ENCODE measurements around the gene RUNX2. TPM values are rescaled to one million over a fixed set of nuclear protein-coding genes. Genes with fewer than 3 reads are reported as not detected.

The RUNX2 gene
- total and polyA plus RNA-seq, 8 donors, result 0.80 to 18.7 (median 2.7) TPM; not detected in 1

GRCh38 chr6:45568626-45569025 is 240.5 kb downstream of the RUNX2 start:
- 88 to 96% (median 92%) methylated on average over 5 of the region's 5 CpGs for WGBS, 5 donors
- no peaks in the 10 kb centered on the region for H3K4me1 ChIP-seq
- no peaks in the 10 kb centered on the region for H3K27me3 ChIP-seq
- H3K4me3 ChIP-seq, result no peak overlapping the region
- H3K27ac ChIP-seq, result no peak overlapping the region
- DNase-seq, result no peak
- no peaks in the 10 kb centered on the region for H3K9me3 ChIP-seq
- TF ChIP-seq CTCF (IDR thresholded peaks at IDR 0.05), result no peak
- no peak for TF ChIP-seq POLR2A (IDR thresholded peaks at IDR 0.05)
- no peak for TF ChIP-seq POLR2AphosphoS5 (IDR thresholded peaks at IDR 0.05)
- no peak for TF ChIP-seq EP300 (IDR thresholded peaks at IDR 0.05)
- intact Hi-C loops (cut with DNase I; ENCODE audit: low total_unique reads), result no loop called here
- H3K36me3 ChIP-seq, result no peaks in the 10 kb centered on the region

- Histone ChIP-seq H3K27me3 (no peaks in the 10 kb centered on the region), H3K9me3 (no peaks in the 10 kb centered on the region), H3K4me3 (no peak overlapping the region), H3K4me1 (no peaks in the 10 kb centered on the region), H3K27ac (no peak overlapping the region), H3K36me3 (no peaks in the 10 kb centered on the region)
- DNase-seq, result no peak
- WGBS, 5 donors, result 64 to 79% (median 71%) methylated on average over 6 of the region's 6 CpGs
- TF ChIP-seq POLR2AphosphoS5 (IDR thresholded peaks at IDR 0.05) (no peak), POLR2A (IDR thresholded peaks at IDR 0.05) (no peak), EP300 (IDR thresholded peaks at IDR 0.05) (no peak), CTCF (IDR thresholded peaks at IDR 0.05) (no peak)
- intact Hi-C loops (cut with DNase I; ENCODE audit: low total_unique reads), result no loop called here
Observed at GRCh38 chr6:45569210-45569945, 241.2 kb downstream of the RUNX2 start.

GRCh38 chr6:45571159-45571558 is 243.0 kb downstream of the RUNX2 start:
- no peak for DNase-seq
- H3K27ac ChIP-seq, result no peak overlapping the region
- WGBS, 5 donors, result 48 to 70% (median 58%) methylated on average over 3 of the region's 3 CpGs

GRCh38 chr6:45572833-45573232 is 244.7 kb downstream of the RUNX2 start:
- no peaks in the 10 kb centered on the region for H3K4me1 ChIP-seq
- TF ChIP-seq EP300 (IDR thresholded peaks at IDR 0.05) (no peak), POLR2AphosphoS5 (IDR thresholded peaks at IDR 0.05) (no peak), CTCF (IDR thresholded peaks at IDR 0.05) (no peak), POLR2A (IDR thresholded peaks at IDR 0.05) (no peak)
- H3K4me3 ChIP-seq, result no peak overlapping the region
- H3K36me3 ChIP-seq, result no peaks in the 10 kb centered on the region
- H3K9me3 ChIP-seq, result no peaks in the 10 kb centered on the region
- no peak for DNase-seq
- intact Hi-C loops (cut with DNase I; ENCODE audit: low total_unique reads), result no loop called here
- WGBS, 5 donors, result 75 to 97% (median 87%) methylated on average over 4 of the region's 4 CpGs
- no peaks in the 10 kb centered on the region for H3K27me3 ChIP-seq
- no peak overlapping the region for H3K27ac ChIP-seq

More at GRCh38 chr6:45571159-45571558, 243.0 kb downstream of the RUNX2 start:
- intact Hi-C loops (cut with DNase I; ENCODE audit: low total_unique reads), result no loop called here
- Histone ChIP-seq H3K27me3 (no peaks in the 10 kb centered on the region), H3K4me3 (no peak overlapping the region), H3K9me3 (no peaks in the 10 kb centered on the region), H3K36me3 (no peaks in the 10 kb centered on the region), H3K4me1 (no peaks in the 10 kb centered on the region)
- TF ChIP-seq POLR2AphosphoS5 (IDR thresholded peaks at IDR 0.05) (no peak), CTCF (IDR thresholded peaks at IDR 0.05) (no peak), EP300 (IDR thresholded peaks at IDR 0.05) (no peak), POLR2A (IDR thresholded peaks at IDR 0.05) (no peak)

All from stomach (tissue), 9 donors.